Measurements from ENCODE around the gene FRMD4A.
A peak's percentile ranks its signal among the peaks of the same experiment; 100 is the strongest.
"Not testable (repeated sequence)": the region's sequence is repeated elsewhere in the genome, so short reads cannot be mapped to it uniquely, and the experiment has no call there.

Gene FRMD4A

GRCh38 chr10:13882119-13882711 lies 448.5 kb downstream of the FRMD4A start:
- peak; percentile 4 for DNase-seq (ENCODE audit: low spot score)

GRCh38 chr10:13880760-13881159 lies 450.0 kb downstream of the FRMD4A start:
- no peak for DNase-seq (ENCODE audit: low spot score)

GRCh38 chr10:13877154-13877909 lies 453.4 kb downstream of the FRMD4A start:
- DNase-seq (ENCODE audit: low spot score), result no peak

- DNase-seq (ENCODE audit: low spot score), result no peak
Measured at GRCh38 chr10:13873196-13873595, 457.5 kb downstream of the FRMD4A start.

GRCh38 chr10:13872411-13872810 lies 458.3 kb downstream of the FRMD4A start:
- DNase-seq (ENCODE audit: low spot score), result no peak

- no peak for DNase-seq (ENCODE audit: low spot score)
Measured at GRCh38 chr10:13871776-13872175, 458.9 kb downstream of the FRMD4A start.

GRCh38 chr10:13871011-13871410 lies 459.7 kb downstream of the FRMD4A start:
- no peak for DNase-seq (ENCODE audit: low spot score)

- DNase-seq (ENCODE audit: low spot score), result no peak
Measured at GRCh38 chr10:13869295-13869664, 461.4 kb downstream of the FRMD4A start.

GRCh38 chr10:13868528-13869294 lies 462.0 kb downstream of the FRMD4A start:
- no peak for DNase-seq (ENCODE audit: low spot score)

- no peak for DNase-seq (ENCODE audit: low spot score)
Measured at GRCh38 chr10:13867822-13868221, 462.9 kb downstream of the FRMD4A start.

GRCh38 chr10:13865758-13866491 lies 464.8 kb downstream of the FRMD4A start:
- DNase-seq (ENCODE audit: low spot score), result no peak

GRCh38 chr10:13865220-13865619 lies 465.5 kb downstream of the FRMD4A start:
- DNase-seq (ENCODE audit: low spot score), result not testable (repeated sequence)

GRCh38 chr10:13862546-13863233 lies 468.0 kb downstream of the FRMD4A start:
- no peak for DNase-seq (ENCODE audit: low spot score)

- no peak for DNase-seq (ENCODE audit: low spot score)
Measured at GRCh38 chr10:13860886-13861285, 469.8 kb downstream of the FRMD4A start.

GRCh38 chr10:13859979-13860654 lies 470.6 kb downstream of the FRMD4A start:
- no peak for DNase-seq (ENCODE audit: low spot score)

GRCh38 chr10:13858709-13859108 lies 472.0 kb downstream of the FRMD4A start:
- DNase-seq (ENCODE audit: low spot score), result no peak

- no peak for DNase-seq (ENCODE audit: low spot score)
Measured at GRCh38 chr10:13857451-13857850, 473.3 kb downstream of the FRMD4A start.

GRCh38 chr10:13853854-13854253 lies 476.9 kb downstream of the FRMD4A start:
- DNase-seq (ENCODE audit: low spot score), result no peak

- no peak for DNase-seq (ENCODE audit: low spot score)
Measured at GRCh38 chr10:13852872-13853271, 477.9 kb downstream of the FRMD4A start.

- no peak for DNase-seq (ENCODE audit: low spot score)
Measured at GRCh38 chr10:13851906-13852305, 478.8 kb downstream of the FRMD4A start.

All from CD4-positive, alpha-beta T cell treated with Interleukin-15 for 4 hours (primary cell).